HG03066 (cell line): ENCODE measurements around the gene MIEN1.
"Not testable (repeated sequence)": the region's sequence is repeated elsewhere in the genome, so short reads cannot be mapped to it uniquely, and the experiment has no call there.

ENCODE experiments used
- ATAC-seq: cut with Tn5 transposase; IDR thresholded peaks from one replicate; pipeline ENCODE4 v1.9.1; 2021; ENCODE audit warnings: low read depth; ENCODE audit not compliant: unreplicated experiment

The MIEN1 gene

GRCh38 chr17:39730095-39730921 is at the start of gene MIEN1:
TSS of gene MIEN1 (minus strand) at chr17:39730532. CDS start at chr17:39730495, 37 bp downstream.
- peak; percentile 81 for ATAC-seq

GRCh38 chr17:39777534-39778365 is 47.4 kb upstream of the MIEN1 start:
- peak; percentile 55 for ATAC-seq

GRCh38 chr17:39776252-39776651 is 45.9 kb upstream of the MIEN1 start:
- no peak for ATAC-seq

GRCh38 chr17:39775031-39775430 is 44.7 kb upstream of the MIEN1 start:
- no peak for ATAC-seq

- no peak for ATAC-seq
Measured at GRCh38 chr17:39774047-39774446, 43.7 kb upstream of the MIEN1 start.

- ATAC-seq: no peak
Measured at GRCh38 chr17:39772987-39773934, 42.9 kb upstream of the MIEN1 start.

- no peak for ATAC-seq
Measured at GRCh38 chr17:39772415-39772814, 42.1 kb upstream of the MIEN1 start.

GRCh38 chr17:39769974-39770587 is 39.7 kb upstream of the MIEN1 start:
- no peak for ATAC-seq

- no peak for ATAC-seq
Measured at GRCh38 chr17:39767147-39767546, 36.8 kb upstream of the MIEN1 start.

- no peak for ATAC-seq
Measured at GRCh38 chr17:39765766-39766165, 35.4 kb upstream of the MIEN1 start.

GRCh38 chr17:39765175-39765574 is 34.8 kb upstream of the MIEN1 start:
- ATAC-seq: no peak

GRCh38 chr17:39764171-39764570 is 33.8 kb upstream of the MIEN1 start:
- not testable (repeated sequence) for ATAC-seq

- ATAC-seq: no peak
Measured at GRCh38 chr17:39763051-39763820, 32.9 kb upstream of the MIEN1 start.

GRCh38 chr17:39761861-39762496 is 31.6 kb upstream of the MIEN1 start:
- ATAC-seq: no peak

- ATAC-seq: no peak
Measured at GRCh38 chr17:39759204-39759603, 28.9 kb upstream of the MIEN1 start.

GRCh38 chr17:39757931-39758873 is 27.9 kb upstream of the MIEN1 start:
- ATAC-seq: no peak

GRCh38 chr17:39757176-39757662 is 26.9 kb upstream of the MIEN1 start:
- no peak for ATAC-seq
